HFFc6 (cell line): ENCODE measurements around the gene TAAR6. TPM values are rescaled to one million over a fixed set of nuclear protein-coding genes. Genes with fewer than 3 reads are reported as not detected.
"Not testable (repeated sequence)": the region's sequence is repeated elsewhere in the genome, so short reads cannot be mapped to it uniquely, and the experiment has no call there.

ENCODE experiments used
- DNase-seq: peaks from one replicate; pipeline ENCODE4 v3.0.0-alpha.2; 2018
- H3K27ac Mint-ChIP-seq: 2 replicates; pipeline ENCODE4 v1.8.0; 2020; ENCODE audit warnings: mild to moderate bottlenecking, mixed read lengths
- H3K27me3 Mint-ChIP-seq: 2 replicates; pipeline ENCODE4 v1.8.0; 2021; ENCODE audit warnings: mild to moderate bottlenecking, moderate library complexity, mixed read lengths; ENCODE audit not compliant: insufficient read depth
- H3K36me3 Mint-ChIP-seq: 2 replicates; pipeline ENCODE4 v1.8.0; 2021; ENCODE audit warnings: low read depth, mixed read lengths
- H3K4me1 Mint-ChIP-seq: 2 replicates; pipeline ENCODE4 v1.8.0; 2020; ENCODE audit warnings: low read depth, mixed read lengths
- H3K4me3 Mint-ChIP-seq: 2 replicates; pipeline ENCODE4 v1.8.0; 2020; ENCODE audit warnings: mild to moderate bottlenecking, moderate library complexity, mixed read lengths
- H3K9me3 Mint-ChIP-seq: 2 replicates; pipeline ENCODE4 v1.8.0; 2020; ENCODE audit warnings: mild to moderate bottlenecking, mixed read lengths
- total RNA-seq, 6 experiments: library from RNA; stranded (reverse); fragmentation: NEBNext Ultra II Directional; extraction: Animal tissue kit (Norgen Biotek cat#: 25700); gene quantifications; 2 replicates in 1 of 6; 3 replicates in 5 of 6; pipeline ENCODE4 v1.2.3, GENCODE V29; 2021
- TF ChIP-seq, protein P1 (sequence below): fragments of 200-600 bp; sonication (generic); IDR thresholded peaks from 2 replicates; pipeline ENCODE4 v1.5.0; 2021; ENCODE audit warnings: antibody characterized with exemption, mild to moderate bottlenecking

The TAAR6 gene
- total RNA-seq, 6 experiments from 2014 or later, result not detected

GRCh38 chr6:132530293-132530974, 39.7 kb upstream of the TAAR6 start:
- H3K4me3 Mint-ChIP-seq, result no peak overlapping the region; the same call in 1 of the 2 replicates
- H3K27me3 Mint-ChIP-seq, result peaks cover 16% of the 10 kb centered on the region
- peaks cover 7% of the 10 kb centered on the region for H3K36me3 Mint-ChIP-seq
- peaks cover 21% of the 10 kb centered on the region for H3K4me1 Mint-ChIP-seq
- TF ChIP-seq, protein P1, sequence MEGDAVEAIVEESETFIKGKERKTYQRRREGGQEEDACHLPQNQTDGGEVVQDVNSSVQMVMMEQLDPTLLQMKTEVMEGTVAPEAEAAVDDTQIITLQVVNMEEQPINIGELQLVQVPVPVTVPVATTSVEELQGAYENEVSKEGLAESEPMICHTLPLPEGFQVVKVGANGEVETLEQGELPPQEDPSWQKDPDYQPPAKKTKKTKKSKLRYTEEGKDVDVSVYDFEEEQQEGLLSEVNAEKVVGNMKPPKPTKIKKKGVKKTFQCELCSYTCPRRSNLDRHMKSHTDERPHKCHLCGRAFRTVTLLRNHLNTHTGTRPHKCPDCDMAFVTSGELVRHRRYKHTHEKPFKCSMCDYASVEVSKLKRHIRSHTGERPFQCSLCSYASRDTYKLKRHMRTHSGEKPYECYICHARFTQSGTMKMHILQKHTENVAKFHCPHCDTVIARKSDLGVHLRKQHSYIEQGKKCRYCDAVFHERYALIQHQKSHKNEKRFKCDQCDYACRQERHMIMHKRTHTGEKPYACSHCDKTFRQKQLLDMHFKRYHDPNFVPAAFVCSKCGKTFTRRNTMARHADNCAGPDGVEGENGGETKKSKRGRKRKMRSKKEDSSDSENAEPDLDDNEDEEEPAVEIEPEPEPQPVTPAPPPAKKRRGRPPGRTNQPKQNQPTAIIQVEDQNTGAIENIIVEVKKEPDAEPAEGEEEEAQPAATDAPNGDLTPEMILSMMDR, result peak; percentile 96
- no peak overlapping the region for H3K27ac Mint-ChIP-seq
- peaks cover 5% of the 10 kb centered on the region for H3K9me3 Mint-ChIP-seq
- peak; percentile 42 for DNase-seq

GRCh38 chr6:132534546-132534945, 35.6 kb upstream of the TAAR6 start:
- H3K4me3 Mint-ChIP-seq, H3K9me3 Mint-ChIP-seq, H3K4me1 Mint-ChIP-seq, DNase-seq, H3K27ac Mint-ChIP-seq, H3K36me3 Mint-ChIP-seq: not testable (repeated sequence)
- peaks cover 17% of the 10 kb centered on the region for H3K27me3 Mint-ChIP-seq

DNA sequence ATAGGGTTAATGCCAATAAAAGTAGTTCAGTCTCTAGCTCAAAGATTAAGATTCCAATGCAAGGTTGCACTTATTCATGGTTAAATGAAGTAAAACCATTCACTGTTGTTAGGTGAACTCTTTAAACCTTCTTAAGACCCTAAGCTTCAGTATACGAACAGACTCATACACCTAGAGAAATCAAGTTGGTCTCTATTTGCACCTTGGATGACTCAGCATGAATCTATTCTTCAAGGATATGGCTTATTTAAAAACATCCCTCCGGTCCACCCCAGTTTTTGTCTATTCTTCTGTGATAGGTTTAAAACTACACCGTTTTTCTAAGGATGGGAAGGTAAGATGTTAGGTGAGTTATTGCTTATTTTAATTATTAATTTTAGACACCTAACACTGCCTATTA, 33.0 kb upstream of the TAAR6 start:
- Mint-ChIP-seq H3K4me1 (no peaks in the 10 kb centered on the region), H3K27me3 (peaks cover 17% of the 10 kb centered on the region), H3K9me3 (peaks cover 5% of the 10 kb centered on the region), H3K36me3 (peaks cover 7% of the 10 kb centered on the region), H3K4me3 (no peak overlapping the region), H3K27ac (no peak overlapping the region)
- DNase-seq, result no peak
- TF ChIP-seq, protein P1, result no peak

- H3K4me3 Mint-ChIP-seq, result no peak within 1 kb of the TSS
- no peak within 1 kb of the TSS for H3K27ac Mint-ChIP-seq
- no peak for DNase-seq
- no peaks in the 10 kb centered on the region for H3K4me1 Mint-ChIP-seq
- H3K9me3 Mint-ChIP-seq, result peaks cover 5% of the 10 kb centered on the region
- peaks cover 16% of the 10 kb centered on the region for H3K27me3 Mint-ChIP-seq
- TF ChIP-seq, protein P1, result no peak
- H3K36me3 Mint-ChIP-seq, result peaks cover 7% of the 10 kb centered on the region
Measured at GRCh38 chr6:132537977-132538376, 32.1 kb upstream of the TAAR6 start, which contains the start of gene TAAR9. Gene TAAR9 (plus strand): TSS chr6:132538277. CDS start chr6:132538290, 13 bp downstream.

- H3K4me3 Mint-ChIP-seq, result no peak overlapping the region
Measured at GRCh38 chr6:132544826-132545225, 25.3 kb upstream of the TAAR6 start.

More at GRCh38 chr6:132544826-132545225, 25.3 kb upstream of the TAAR6 start:
- Mint-ChIP-seq H3K9me3 (no peaks in the 10 kb centered on the region), H3K4me1 (no peaks in the 10 kb centered on the region), H3K27ac (no peak overlapping the region), H3K27me3 (peaks cover 17% of the 10 kb centered on the region), H3K36me3 (no peaks in the 10 kb centered on the region)
- TF ChIP-seq, protein P1, result no peak
- no peak for DNase-seq
